K562 (cell line): ENCODE results near the gene RPS2. TPM values are rescaled to one million over a fixed set of nuclear protein-coding genes. Genes with fewer than 3 reads are reported as not detected.

Experiments used
- HDGF ChIP-seq: fragments of 450-650 bp; IDR thresholded peaks from 2 replicates; pipeline ENCODE4 v1.6.1; 2016
- KDM4B ChIP-seq, 2 experiments: fragments of 450-650 bp in 1 of 2; sonication (generic) in 1 of 2; IDR thresholded peaks; 2 replicates each; pipeline ENCODE4 v1.6.1; 2016 to 2017; ENCODE audit warnings: borderline replicate concordance in 2 of 2, antibody characterized with exemption in 1 of 2, low read depth in 1 of 2, mild to moderate bottlenecking in 1 of 2
- SLC30A9 ChIP-seq: fragments of 250-450 bp; sonication (Bioruptor Pico); IDR thresholded peaks from 2 replicates; pipeline ENCODE4 v1.8.0; 2022; ENCODE audit warnings: mild to moderate bottlenecking, moderate library complexity
- ZNF707 ChIP-seq: fragments of 250-450 bp; sonication (Bioruptor Pico); conservative IDR thresholded peaks from 2 replicates; pipeline ENCODE4 v1.8.0; 2022; ENCODE audit warnings: inconsistent platforms, mild to moderate bottlenecking, moderate library complexity
- polyA plus RNA-seq, 8 experiments: library from polyadenylated mRNA; depleted of rRNA in 4 of 8; stranded (reverse) in 5 of 8; unstranded in 3 of 8; fragments of >200 nt; fragmentation: Nextera tagmentation in 2 of 8; fragmentation: Illumina TruSeq in 1 of 8; extraction: Ambion mirVana in 2 of 8; extraction: Trizol in 1 of 8; gene quantifications; 2 replicates each; pipeline versions ENCODE4 v1.2.1 to v1.2.3, GENCODE V29; 2011 to 2014; ENCODE audit warnings: inconsistent platforms in 1 of 8, missing spikeins in 1 of 8
- total RNA-seq, 7 experiments: library from RNA; depleted of rRNA in 6 of 7; stranded (reverse); fragments of >200 nt in 6 of 7; fragmentation: Illumina TruSeq in 2 of 7; extraction: Trizol in 2 of 7; gene quantifications; 2 replicates each; pipeline versions ENCODE4 v1.2.1 to v1.2.3, GENCODE V29; 2011 to 2021; ENCODE audit warnings: low replicate concordance in 1 of 7
- TF ChIP-seq, protein P1 (sequence below): fragments of 450-650 bp; IDR thresholded peaks from 2 replicates; pipeline ENCODE4 v1.6.1; 2018; ENCODE audit not compliant: partially characterized antibody
- TF ChIP-seq, protein P2 (sequence below): sonication (generic); formaldehyde crosslinking; IDR thresholded peaks from 2 replicates; pipeline ENCODE4 v1.8.0; 2022; ENCODE audit warnings: missing genetic modification reagents, mild to moderate bottlenecking, borderline replicate concordance

Gene RPS2
- total and polyA plus RNA-seq, 9 of the 15 experiments (the other 6 are each of a cell fraction or from before 2014, with no cell fraction given): 834 to 4,794 (median 3,793) TPM

DNA sequence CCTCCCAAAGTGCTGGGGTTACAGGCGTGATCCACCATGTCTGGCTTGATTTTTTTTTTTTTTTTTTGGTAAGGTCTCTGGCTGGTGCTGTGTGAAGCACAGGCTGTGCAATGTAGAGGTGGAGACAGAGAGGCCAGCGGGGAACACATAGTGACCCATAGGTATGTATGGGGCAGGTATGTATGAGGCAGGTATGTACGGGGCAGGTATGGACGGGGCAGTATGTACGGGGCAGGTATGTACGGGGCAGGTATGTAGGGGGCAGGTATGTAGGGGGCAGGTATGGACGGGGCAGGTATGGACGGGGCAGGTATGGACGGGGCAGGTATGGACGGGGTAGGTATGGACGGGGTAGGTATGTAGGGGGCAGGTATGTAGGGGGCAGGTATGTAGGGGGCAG is 15.1 kb downstream of the RPS2 start (continued):
- TF ChIP-seq, protein P1, sequence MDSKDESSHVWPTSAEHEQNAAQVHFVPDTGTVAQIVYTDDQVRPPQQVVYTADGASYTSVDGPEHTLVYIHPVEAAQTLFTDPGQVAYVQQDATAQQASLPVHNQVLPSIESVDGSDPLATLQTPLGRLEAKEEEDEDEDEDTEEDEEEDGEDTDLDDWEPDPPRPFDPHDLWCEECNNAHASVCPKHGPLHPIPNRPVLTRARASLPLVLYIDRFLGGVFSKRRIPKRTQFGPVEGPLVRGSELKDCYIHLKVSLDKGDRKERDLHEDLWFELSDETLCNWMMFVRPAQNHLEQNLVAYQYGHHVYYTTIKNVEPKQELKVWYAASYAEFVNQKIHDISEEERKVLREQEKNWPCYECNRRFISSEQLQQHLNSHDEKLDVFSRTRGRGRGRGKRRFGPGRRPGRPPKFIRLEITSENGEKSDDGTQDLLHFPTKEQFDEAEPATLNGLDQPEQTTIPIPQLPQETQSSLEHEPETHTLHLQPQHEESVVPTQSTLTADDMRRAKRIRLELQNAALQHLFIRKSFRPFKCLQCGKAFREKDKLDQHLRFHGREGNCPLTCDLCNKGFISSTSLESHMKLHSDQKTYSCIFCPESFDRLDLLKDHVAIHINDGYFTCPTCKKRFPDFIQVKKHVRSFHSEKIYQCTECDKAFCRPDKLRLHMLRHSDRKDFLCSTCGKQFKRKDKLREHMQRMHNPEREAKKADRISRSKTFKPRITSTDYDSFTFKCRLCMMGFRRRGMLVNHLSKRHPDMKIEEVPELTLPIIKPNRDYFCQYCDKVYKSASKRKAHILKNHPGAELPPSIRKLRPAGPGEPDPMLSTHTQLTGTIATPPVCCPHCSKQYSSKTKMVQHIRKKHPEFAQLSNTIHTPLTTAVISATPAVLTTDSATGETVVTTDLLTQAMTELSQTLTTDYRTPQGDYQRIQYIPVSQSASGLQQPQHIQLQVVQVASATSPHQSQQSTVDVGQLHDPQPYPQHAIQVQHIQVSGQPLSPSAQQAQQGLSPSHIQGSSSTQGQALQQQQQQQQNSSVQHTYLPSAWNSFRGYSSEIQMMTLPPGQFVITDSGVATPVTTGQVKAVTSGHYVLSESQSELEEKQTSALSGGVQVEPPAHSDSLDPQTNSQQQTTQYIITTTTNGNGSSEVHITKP: no peak
- TF ChIP-seq SLC30A9 (CRISPR knock-in tag) (no peak), ZNF707 (CRISPR knock-in tag) (no peak), HDGF (no peak), KDM4B (IDR thresholded peaks at IDR 0.05; ENCODE audit: borderline replicate concordance in 2 of 2, low read depth in 1 of 2) (no peak)
- TF ChIP-seq, protein P2, sequence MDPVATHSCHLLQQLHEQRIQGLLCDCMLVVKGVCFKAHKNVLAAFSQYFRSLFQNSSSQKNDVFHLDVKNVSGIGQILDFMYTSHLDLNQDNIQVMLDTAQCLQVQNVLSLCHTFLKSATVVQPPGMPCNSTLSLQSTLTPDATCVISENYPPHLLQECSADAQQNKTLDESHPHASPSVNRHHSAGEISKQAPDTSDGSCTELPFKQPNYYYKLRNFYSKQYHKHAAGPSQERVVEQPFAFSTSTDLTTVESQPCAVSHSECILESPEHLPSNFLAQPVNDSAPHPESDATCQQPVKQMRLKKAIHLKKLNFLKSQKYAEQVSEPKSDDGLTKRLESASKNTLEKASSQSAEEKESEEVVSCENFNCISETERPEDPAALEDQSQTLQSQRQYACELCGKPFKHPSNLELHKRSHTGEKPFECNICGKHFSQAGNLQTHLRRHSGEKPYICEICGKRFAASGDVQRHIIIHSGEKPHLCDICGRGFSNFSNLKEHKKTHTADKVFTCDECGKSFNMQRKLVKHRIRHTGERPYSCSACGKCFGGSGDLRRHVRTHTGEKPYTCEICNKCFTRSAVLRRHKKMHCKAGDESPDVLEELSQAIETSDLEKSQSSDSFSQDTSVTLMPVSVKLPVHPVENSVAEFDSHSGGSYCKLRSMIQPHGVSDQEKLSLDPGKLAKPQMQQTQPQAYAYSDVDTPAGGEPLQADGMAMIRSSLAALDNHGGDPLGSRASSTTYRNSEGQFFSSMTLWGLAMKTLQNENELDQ (CRISPR knock-in tag): no peak
